Globus pallidus (tissue), 1 donor: ENCODE data around the gene PECR.
A peak's percentile ranks its signal among the peaks of the same experiment; 100 is the strongest.
"Not testable (repeated sequence)": the region's sequence is repeated elsewhere in the genome, so short reads cannot be mapped to it uniquely, and the experiment has no call there.

Experiments used
- DNase-seq: peaks from one replicate; pipeline ENCODE4 v3.0.0-alpha.2; 2015; ENCODE audit warnings: low spot score

PECR gene

DNA sequence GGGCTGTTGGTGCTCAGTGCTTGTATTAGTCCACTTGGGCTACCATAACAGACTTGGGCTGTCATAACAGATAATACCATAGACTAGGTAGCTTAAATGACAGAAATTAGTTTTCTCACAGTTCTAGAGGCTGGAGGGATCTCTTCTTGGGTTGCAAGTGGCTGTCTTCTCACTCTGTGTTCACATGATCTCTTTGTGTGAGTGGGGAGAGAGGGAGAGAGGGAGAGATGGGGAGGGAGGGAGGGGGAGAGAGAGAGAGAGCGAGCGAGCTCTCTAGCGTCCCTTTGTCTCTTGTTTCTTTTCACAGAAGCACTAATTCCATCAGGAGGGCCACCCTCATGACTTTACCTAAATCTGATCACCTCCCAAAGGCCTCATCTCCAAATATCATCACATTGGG lies 23.1 kb upstream of the PECR start:
- DNase-seq, result peak; percentile 62

DNA sequence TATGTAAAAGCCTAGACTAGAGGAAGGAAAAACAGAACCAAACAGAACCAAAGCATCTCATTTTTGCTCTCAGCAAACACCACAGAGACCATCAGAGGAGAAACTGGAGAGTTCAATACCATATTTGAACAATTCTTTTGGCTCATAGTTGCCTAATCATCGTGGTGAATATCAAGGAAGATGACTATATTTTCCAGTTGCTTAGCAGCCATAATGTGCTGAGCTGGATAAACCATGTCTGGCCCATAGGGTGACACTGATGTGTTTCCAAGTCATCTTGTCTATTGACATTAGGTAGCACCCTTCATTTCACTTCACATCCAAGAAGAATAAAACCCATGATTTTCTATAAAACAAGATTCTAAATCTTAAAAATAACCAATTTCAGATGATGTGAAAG lies 21.6 kb upstream of the PECR start:
- no peak for DNase-seq

DNA sequence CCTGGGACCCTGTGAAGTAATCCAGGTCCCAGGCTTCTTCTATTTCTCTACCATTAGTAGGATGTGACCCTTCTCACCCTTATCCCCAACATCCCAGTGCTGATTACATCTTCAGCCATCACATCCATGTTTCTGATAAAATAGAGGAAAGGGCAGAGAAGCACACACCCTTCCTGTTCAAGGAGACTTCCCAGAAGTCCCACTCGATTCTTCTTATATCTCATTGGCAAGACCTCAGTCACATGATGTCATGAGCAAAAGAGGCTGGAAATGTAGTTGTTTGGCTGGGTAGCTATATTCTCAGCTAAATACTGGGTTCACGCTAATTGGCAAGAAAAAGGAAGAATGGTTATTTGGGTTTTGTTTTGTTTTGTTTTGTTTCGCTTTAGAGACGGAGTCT lies 19.5 kb upstream of the PECR start:
- no peak for DNase-seq

DNA sequence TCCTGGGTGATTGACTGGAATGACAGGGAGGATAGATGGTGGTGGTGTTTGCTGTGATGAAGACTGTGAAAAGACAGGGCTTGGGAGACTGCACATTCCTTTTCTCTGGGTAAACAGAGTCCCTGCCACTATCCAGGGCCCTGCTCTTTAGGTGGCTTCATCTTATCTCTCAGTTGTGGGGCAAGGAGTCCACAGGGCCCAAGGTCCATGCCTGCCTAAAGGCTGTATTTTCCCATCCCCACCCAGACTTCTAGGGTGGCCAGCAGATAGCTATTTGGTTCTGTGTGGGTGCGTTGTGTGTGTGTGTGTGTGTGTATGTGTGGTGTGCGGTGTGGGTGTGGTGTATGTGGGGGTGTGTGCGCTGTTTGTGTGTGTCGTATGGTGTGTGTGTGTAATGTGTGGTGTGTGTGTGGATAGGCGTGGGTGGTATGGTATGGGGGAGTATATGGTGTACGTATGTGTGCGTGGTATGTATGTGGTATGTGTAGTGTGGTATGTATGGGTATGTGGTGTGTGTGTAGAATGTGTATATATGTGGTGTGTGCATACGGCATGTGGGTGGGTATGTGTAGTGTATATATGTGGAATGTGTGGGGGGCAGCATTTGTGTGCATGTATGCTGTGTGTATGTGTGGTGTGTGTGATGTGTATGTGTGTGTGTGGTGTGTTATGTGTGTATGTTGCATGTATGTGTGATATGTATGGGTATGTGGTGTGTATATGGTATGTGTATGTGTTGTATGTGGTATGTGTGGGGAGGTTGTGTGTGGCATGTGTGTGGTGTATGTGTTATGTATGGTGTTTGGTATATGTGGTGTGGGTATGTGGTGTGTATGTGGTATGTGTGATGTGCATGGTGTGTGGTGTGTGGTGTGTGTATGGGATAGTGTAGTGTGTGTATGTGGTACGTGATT lies 17.1 kb upstream of the PECR start:
- no peak for DNase-seq

DNA sequence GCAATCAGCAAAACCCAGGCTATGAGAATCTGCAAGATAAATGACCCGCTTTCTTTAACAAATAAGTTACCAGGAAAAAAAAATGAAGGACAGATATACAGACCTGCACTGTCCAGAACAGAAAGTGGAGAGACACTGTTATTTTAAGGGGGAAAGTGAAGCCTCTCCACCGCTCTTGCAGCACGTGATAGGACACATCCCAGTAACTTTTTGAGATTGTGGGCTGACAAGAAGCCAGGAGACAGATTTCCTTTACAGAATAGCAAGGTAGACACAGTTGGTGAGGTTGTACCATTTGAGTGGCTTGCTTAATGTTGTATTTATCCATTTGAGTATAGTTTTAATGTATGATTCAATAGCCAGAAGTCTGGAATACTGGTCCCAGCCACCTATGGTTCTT lies 13.1 kb upstream of the PECR start:
- no peak for DNase-seq

DNA sequence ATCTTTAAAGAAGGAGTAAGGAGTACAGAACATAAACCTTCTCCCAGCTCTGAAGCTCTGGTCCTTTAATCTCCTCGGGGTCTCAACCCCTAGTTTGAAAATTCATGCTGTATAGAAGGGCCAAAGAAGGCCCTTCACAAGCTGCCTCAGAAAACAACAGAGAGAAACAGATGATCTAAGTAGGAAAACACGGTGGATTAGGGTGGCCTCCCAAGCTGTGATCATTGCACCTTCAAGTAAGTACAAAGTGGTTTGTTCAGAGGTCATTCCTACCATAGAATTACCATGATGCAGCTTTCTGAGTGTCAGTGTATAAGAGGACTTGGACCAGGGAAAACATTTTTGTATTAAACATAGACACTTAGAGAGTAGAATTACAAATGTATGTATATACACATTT lies 11.0 kb upstream of the PECR start:
- DNase-seq, result no peak

DNA sequence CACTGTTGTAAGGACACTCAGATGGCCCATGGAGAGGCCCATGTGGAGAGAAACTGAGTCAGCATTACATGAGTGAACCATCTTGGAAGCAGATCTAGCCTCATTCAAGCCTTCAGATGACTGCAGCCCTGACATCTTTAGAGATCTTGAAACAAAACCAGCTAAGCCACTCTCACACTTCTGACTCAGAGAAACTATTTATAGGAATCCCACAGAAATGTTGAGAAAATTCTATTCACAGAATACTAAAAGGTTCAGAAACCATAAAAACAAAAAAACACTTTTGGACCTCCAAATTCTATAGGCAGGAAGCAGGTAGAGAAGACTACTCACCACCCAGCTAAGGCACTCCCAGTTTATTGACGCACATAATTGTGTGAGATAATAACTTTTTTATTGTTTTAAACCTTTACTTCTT lies 8.8 kb upstream of the PECR start:
- DNase-seq, result no peak

DNA sequence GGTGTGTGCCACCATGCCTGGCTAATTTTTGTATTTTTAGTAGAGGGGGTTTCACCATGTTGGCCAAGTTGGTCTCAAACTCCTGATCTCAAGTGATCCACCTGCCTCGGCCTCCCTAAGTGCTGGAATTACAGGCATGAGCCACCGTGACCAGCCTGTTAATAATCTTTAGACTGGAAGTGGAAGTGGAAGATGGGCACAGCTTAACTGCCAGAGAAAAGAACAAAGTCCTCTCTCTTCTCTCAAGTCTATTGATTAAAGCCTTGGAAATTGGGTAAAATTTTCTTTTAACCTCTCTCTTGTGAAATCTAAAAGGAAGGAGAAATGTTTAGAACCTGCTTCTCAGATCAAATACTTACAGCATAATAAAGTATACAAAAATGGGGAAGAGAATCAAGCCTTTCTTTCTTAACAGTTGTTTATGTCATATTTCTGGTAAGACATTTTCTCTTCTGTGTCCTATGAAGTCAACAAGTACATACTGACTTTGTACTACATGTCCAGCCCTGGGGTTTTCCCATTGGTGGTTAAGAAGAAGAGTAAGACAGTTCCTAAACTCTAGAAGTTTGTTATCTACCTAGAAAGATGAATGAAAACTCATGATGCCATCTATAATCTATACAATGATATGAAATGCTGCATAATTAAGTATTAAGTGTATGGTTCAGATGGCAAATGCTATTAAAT lies 4.7 kb upstream of the PECR start:
- no peak for DNase-seq

DNA sequence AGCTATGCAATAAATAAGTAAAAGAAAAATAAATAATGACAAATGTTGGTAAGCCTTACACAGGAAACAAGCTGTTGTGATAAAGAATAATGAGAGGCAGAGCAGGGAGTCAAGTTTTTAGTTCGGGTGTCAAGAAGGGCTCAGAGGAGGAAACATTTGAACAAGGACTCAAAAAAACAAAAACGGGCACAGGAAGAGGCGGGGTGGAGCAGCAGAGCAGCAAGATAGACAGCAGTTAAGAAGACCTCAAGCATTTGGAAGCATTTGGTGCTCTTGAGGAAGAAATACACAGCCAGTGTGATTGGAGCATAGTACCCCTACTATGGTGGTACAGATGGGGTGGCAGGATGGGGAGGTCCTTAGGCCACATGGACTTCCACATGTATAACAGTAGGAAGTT lies 2.9 kb upstream of the PECR start:
- DNase-seq, result no peak

DNA sequence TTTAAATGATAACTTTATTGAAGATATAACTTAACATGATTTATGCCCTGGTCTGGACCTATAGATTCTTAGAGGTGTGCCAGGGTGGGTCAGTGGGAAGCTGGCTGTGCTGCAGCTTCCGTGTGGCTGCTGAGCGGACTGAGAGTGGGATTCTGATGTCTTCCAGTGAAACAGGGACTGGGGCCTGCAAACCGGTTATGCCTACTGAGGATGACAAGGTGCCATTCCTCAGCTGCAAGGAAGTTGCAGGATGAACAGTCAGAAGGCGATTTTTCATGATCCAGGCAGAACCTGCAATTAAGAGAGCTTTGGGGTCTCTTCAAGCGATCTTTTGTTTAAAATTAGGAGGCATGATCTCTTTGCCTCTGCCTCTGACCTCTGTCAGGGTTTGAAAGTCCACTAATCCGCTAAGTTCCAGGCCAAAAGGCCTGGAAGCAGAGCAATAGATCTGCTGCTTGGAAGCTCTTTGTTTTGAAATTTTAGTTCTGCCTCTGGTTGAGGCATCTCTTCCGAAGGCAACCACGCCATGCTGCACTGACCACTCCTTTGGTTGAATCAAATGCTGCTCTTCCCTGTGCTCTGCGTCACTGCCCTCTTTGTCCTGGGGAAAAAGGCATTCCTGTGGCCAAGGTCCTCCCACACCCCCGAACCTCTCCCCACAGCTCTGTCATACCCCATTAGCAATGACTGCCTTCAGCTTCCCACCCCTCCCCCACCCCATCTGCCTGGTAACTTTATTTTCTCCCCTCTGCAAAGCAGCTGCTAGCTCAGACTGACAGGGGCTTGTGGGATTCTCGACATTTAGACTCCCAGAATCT lies 2.1 kb upstream of the PECR start:
- peak; percentile 26 for DNase-seq

DNA sequence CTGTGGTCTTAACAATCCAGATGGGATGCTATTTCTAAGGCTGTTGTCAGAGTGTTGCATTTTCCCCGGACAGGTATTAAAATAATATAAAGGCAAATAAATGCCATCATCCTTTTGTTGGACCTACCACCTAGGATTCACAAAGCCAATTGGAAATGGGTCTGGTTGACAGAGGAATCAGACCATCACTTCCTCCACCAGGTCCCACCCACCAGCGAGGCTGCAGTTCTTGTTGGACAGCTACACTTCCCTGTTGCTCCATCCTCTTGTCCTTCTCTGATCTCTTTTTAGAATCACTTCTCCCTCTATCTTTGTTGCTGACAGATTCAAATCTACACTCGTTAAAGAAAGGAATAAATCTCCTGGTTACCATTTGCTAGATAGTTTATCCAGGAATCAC lies 1.2 kb upstream of the PECR start:
- DNase-seq, result peak; percentile 40

DNA sequence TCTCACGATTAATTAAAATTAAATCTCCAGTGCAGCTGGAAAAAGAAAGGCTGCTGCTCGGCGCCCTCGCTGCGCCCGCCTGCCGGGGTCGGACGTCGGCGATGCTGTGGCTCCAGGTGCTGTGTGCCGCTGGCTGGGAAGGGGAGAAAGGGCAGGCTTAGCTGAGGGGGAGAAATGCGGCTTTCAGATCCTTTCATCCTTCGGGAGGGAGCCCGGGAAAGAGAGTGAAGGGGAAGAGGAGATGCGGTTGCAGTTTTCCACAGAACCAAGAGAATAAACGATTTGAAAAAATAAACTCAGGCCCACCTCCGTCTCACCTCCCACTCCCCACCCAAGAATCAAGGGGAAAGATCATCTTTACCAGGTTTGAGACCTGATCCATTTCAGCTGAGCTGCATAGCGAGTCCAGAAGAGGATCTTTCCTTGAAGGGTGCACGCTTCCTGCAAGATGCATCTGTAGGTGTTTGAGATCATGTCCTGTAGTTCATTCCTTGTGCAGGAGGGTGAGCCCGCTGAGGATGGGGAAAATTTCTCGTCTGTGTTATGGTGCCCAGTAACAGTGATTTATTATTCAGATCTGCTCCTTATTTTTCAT lies 605 bp upstream of the PECR start:
- DNase-seq, result peak; percentile 16

DNA sequence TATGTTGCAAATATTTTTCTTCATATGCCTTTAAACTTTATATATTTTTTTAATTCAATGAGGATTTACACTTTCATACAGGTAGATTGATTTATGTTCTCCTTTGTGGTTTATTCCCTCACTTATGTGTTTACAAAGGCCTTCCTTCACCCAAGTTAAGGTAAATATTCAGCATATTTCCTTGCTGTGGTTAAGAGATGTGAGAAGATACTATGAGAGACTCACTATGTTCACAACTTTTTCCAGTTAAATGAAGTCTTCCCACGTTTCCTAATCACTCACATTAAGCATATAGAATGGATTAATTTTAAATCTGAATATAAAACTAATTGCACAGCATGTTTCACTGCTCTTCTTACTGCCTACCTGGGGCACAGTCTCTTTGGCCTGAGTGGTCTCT lies 597 bp downstream of the PECR start:
- no peak for DNase-seq

DNA sequence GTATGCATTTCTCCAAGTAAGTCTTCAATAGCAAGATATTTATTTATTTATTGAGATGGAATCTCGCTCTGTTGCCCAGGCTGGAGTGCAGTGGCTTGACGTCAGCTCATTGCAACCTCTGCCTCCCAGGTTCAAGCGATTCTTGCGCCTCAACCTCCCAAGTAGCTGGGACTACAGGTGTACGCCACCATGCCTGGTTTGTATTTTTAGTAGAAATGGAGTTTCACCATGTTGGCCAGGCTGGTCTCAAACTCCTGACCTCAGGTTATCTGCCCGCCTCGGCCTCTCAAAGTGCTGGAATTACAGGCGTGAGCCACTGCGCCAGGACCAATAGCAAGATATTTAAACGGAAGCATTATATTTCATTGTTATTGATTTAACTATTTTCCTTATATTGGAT lies 1.6 kb downstream of the PECR start:
- not testable (repeated sequence) for DNase-seq

DNA sequence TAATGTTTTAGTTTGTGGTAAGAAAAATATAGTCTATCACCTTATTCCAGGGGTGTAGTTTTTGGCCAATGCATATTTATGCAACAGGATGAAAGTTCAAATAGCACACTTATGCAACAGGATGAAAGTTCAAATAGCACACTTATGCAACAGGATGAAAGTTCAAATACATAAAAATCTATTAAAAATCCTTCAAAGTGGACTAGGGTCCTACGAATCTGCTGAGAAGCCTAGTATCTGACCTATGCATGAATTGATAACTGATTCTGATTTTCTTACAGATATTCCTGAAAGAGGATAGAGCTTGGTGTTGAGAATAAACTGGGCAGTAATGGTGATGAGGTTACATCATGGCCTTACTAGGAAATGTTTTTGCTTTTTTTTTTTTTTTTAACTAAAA lies 2.8 kb downstream of the PECR start:
- no peak for DNase-seq

DNA sequence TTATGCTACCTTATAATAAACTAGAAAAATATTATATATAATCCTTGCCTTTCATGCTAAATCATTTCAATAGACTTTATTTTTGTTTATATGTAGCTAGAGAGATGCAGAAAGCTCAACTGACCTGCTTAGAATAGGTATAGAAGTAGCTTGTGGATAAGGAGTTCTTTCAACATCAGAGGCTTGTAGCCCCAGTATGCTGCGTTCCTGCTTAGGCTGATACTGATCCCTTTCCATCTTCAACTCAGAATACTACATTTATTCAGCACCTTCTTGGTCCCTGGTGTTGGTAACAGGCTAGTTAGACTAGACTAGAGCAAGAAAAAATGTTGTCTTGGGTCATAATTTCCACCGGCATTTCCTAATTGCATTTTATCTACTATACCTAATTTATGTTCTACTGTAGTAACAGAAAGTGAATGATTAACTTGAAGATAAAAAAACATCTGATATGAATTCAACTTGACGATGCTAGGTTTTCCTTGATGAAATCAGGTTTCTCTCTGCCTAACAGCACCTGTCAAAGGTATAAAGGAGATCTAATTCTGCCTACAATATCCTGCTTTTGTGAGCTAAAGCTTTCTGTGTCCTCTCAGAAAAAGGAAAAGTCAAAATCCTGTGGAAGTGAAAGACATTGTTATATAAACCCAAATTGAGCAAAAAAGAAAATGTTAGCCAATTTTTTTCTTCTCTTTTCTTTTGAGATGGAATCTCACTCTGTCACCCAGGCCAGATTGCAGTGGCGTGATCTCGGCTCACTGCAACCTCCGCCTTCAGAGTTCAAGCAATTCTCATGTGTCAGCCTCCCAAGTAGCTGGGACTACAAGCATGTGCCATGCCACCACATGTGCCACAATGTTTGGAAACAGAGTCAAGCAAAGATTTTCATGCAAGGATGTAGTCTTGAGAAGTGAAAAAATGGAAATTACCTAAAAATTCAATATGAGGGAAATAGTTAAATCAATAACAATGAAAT lies 5.8 kb downstream of the PECR start:
- no peak for DNase-seq

DNA sequence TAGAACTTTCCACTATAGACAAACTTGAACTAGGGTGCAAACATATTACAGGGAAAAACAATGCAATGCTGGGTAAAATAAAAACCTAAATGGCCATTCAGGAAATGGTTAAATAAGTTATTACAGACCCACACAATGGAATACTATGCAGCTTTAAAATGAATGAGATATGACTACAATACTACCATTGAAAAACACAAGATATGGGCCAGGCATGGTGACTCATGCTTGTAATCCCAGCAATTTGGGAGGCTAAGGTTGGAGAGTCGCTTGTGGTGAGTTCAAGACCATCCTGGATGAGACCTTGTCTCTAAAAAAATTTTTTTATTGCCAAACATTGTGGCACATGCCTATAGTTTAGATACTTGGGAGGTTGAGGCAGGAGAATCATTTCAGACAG lies 6.8 kb downstream of the PECR start:
- no peak for DNase-seq

DNA sequence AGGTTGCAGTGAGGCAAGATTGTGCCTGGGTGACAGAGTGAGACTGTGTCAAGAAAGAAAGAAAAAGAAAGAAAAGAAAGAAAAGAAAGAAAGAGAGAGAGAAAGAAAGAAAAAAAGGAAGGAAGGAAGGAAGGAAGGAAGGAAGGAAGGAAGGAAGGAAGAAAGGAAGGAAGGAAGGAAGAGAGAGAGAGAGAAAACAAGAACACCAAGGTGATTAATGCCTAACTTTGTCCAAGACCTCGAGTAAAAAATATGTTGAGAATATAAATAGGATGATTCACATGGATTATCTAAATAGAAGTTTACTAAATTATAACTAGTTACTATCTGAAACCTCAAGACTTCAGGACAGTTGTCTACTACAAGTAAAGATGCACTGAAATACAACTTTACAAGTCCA lies 7.2 kb downstream of the PECR start:
- DNase-seq, result no peak

DNA sequence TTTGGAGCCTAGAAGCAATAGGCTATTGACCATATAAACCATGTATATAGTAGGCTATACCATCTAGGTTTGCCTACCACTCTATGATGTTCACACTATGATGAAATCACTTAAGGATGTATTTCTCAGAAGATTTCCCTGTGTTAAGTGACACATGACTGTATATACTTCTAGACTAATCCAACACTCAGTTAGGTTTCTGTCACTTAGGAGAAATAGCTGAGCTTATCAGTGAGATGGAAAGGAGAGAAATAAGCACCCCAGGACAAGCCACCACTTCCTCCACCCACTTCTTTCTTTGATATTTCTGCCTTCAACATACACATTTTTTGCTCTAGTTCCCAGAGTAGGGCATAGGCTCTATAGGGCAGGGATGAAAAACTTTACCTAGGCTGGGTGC lies 7.8 kb downstream of the PECR start:
- no peak for DNase-seq

DNA sequence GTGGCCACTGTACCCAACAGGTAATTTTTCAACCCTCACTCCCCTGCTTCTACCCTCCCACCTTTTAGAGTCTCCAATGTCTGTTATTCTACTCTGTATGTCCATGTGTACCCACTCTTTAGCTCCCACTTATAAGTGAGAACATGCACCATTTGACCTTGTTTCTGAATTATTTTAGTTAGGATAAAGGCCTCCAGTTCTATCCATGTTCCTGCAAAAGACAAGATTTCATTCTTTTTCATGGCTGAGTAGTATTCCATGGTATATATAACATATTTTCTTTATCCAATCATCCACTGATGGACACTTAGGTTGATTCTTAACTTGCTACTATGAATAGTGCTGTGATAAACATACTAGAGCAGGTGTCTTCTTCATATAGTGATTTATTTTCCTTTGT lies 9.1 kb downstream of the PECR start:
- DNase-seq, result no peak
